Measurements from ENCODE around the gene MSI1.
A peak's percentile ranks its signal among the peaks of the same experiment; 100 is the strongest.
"Not testable (repeated sequence)": the region's sequence is repeated elsewhere in the genome, so short reads cannot be mapped to it uniquely, and the experiment has no call there.

The MSI1 gene

DNA sequence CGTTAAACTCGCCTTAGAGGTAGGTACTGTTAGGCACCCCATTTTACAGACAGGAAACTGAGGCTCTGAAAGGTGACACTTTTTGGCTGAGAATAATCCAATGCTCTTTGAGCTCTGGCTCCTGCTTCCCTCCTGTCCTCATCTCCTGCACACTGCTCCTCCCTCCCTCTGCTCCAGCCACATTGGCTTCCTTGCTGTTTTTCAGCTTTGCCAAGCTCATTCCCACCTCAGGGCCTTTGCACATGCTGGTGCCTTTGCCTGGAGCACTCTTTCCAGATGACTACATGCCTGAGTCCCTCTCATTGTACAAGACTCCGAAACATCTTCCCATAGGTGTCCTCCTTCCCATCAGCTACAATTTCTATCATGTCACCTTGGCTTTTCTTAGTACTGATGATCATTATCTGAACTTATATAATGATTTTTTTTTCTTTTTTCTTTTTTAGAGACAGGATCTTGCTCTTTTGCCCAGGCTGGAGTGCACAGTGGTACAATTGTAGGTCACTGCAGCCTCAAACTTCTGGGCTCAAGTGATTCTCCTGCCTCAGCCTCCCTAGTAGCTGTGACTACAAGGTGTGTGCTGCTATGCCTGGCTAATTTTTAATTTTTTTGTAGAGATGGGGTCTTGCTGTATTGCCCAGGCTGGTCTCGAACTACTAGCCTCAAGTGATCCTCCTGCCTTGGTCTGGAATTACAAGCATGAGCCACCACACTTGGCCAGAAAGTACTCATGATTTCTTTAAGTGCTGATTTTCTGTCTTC, 15.2 kb downstream of the MSI1 start:
- no peak for DNase-seq

DNA sequence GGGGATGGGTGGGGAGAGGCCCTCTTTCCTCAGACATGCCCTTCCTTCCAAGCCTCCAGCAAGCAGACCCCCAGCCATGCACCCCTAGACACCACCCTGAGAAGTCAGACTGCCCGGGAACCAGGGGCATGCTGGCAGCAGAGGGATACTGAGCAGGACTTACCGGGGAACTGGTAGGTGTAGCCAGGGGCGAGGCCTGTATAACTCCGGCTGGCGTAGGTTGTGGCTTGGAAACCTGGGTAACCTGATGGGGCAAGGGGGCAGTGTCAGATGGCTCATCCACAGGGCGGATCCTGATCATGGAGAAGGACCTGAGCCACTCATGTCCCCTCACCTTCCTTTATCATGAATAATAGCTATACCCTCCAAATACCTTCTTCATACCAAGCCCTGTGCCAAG, 15.8 kb downstream of the MSI1 start:
- no peak for DNase-seq

- DNase-seq = no peak
These were observed 16.8 kb downstream of the MSI1 start for GRCh38 chr12:120352117-120352516.

DNA sequence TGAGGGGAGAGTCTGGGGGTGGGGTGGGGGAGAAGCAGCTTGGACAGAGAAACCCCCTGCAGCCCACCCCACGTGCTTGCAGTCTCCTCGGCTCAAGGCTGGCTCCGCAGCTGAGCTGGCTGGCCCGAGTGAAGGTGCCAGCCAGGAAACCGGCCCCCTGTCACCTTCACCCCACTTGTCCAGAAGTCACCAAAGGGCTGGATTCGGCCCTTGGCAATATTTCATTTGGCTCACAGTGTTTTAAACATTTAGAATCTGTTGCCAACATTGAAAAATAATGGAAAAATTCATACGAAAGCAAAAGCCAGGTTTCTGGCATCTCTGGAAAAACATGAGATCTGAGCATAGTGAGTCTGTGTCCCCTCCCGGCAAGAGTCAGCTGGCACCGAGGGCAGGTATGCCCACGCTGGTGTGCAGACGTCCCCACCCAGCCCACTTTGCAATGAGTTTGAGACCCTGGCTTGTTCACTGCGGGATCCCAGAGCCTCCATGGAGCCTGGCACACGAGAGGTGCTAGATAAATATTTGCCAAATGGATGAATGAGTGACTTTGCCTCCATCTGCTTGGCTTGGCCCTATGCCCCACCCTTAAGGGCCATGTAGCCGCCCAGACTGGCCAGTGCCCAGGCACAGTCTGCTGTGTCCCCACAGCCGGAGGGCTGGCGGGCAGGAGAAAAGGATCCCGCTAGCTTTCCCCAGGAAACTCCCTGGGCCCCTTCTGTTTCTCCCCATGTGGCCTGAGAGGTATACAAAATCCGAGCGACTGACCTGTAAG, 18.2 kb downstream of the MSI1 start:
- DNase-seq = no peak

DNA sequence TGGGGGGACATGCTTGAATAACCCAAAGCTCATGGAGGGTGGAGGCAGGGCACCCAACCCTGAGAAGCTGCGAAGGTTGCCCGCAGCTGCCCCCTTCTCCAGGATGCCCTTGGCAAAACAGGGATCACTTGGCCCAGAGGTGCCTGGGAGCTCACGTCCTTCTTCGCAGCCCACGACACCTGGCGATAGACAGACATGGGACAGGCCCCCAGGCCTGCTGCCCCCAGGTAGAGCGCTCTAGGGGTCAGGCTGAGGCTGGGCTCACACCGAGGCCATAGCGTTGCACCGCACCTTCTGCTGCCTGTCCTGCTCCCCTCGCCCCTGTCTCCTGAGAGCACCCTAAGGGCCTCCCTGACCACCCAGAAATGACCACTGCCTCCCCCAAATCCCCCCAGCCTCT, 21.2 kb downstream of the MSI1 start:
- no peak for DNase-seq

- DNase-seq = no peak
These were observed 22.3 kb downstream of the MSI1 start for GRCh38 chr12:120346681-120347080.

DNA sequence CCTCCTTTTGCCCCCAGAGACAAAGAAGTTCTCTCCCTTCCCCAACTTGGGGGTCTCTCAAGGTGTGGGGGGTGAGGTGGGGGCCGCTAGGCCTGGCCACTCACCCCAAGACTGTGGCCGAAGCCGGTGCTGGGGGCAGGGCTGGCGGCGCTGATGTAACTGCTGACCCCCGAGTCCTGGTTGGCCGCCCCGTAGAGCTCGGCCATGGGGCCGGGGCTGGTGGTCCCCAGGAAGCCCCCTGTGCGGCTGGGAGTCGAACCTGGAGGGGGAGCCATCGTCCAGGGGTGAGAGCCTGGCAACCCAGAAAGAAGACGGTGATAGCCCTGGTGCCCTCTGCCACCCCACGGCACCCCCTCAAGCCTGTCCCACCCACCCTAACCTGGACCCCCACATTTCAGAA, 22.9 kb downstream of the MSI1 start:
- no peak for DNase-seq

GRCh38 chr12:120343692-120344091, 25.3 kb downstream of the MSI1 start:
- DNase-seq = no peak

GRCh38 chr12:120343039-120343537, 25.9 kb downstream of the MSI1 start:
- DNase-seq = no peak

DNA sequence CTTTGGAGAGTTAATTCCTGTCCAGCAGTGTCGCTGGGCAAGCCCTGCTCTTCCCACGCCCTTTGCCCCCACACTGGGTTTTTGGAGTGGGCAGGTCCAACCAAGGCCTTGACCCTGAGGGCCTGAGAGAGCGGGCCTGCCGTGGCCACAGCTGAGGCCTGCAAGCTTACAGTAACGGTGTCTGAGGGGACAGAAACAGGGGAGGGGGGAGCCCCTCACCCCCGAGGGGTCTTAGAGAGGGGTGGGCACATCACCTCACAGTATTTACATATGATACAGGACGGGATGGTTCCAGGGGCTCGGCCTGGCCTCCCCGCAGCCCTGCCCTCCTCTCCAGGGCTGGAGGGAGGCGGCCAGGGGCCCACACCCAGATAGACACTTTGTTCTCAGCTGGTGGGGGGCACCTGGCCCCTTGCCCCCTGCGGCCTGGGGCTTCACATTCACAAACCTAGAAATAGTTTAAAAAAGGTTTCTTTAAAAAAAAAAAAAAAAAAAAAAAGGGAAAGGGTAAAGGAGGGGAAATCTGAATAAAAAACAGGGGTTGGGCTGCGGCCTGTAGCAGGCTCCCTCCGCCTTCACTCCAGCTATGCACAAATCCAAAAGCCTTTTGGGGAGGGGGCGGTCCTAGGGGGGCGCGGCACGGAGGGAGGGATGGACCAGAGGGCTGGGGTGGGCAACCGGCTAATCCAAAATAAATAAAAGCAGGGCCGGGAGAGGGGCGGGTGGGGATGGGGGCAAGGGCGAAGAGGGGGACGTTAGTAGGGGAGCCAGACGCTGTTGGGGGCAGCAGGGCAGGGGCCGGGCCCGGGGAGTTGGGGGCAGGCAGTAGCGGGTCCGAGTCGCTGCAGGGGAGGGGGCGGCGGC, 26.6 kb downstream of the MSI1 start:
- DNase-seq = no peak

DNA sequence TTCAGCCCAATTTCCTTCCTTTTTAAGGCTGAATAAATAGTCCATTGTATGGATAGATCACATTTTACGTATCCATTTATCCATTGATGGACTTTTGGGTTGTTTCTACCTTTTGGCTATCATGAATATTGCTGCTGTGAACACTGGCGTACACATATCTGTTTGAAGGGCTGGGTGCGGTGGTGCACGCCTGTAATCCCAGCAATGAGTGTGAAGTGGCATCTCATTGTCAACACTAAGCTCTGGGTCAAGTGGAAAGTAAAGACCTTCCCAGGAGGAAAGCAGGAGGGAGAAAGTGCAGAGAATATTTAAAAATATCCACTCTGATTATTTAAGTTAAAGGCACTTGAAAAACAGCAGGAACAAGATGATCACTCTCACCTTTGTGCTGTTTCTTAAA, 29.7 kb downstream of the MSI1 start:
- no peak for DNase-seq

GRCh38 chr12:120337730-120338129, 31.2 kb downstream of the MSI1 start:
- no peak for DNase-seq

GRCh38 chr12:120336392-120336791, 32.6 kb downstream of the MSI1 start:
- DNase-seq = not testable (repeated sequence)

DNA sequence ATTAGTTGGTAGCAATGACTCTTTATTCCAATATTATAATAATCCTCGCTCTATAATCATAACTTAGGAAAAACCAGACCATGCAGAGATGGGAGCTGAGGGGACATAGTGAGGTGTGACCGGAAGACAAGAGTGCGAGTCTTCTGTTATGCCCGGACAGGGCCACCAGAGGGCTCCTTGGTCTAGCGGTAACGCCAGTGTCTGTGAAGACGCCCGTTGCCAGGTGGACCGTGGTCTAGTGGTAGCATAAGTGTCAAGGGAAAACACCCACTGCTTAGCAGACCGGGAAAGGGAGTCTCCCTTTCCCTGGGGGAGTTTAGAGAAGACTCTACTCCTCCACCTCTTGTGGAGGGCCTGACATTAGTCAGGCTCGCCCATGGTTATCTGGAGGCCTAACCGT, 33.5 kb downstream of the MSI1 start:
- DNase-seq = peak; percentile 11

DNA sequence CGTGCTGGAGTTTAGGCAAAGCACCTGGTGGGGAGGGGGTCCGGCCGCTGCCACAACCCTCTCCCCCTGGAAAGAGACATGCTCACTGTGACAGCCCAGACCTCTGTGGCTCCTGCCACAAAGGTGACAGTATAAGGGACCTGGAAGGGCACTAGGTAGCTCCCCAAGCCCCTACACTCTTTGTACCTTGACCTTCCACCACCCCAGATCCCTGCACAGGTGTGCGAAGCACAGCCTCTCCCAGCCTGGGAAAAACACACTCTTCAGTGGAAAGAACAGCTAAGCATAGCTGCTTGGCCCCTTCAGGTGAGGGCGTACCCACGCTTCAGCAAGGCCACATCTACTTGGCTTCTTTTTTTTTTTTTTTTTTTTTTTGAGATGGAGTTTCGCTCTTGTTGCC, 36.4 kb downstream of the MSI1 start:
- no peak for DNase-seq

- DNase-seq = no peak
These were observed 36.9 kb downstream of the MSI1 start for GRCh38 chr12:120332041-120332440.

- DNase-seq = no peak
These were observed 37.6 kb downstream of the MSI1 start for GRCh38 chr12:120331390-120331789.

DNA sequence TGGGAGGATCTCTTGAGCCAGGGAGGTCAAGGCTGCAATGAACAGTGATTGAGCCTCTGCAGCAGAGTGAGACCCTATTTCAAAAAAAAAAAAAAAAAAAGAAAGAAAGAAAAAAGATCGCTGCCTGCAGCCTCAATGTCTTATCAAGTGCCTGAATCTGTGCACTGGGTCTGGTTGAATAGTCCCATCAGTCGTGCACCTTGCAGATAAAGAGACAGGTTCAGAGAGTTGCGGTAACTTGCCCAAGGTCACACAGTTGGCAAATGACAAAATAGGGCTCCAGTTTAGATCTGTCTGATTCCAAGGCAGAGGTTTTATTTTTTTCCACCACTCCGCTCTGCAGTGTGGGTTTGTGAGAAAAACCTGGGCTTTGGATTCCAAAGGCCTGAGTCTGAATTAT, 40.7 kb downstream of the MSI1 start:
- no peak for DNase-seq

- no peak for DNase-seq
These were observed 41.4 kb downstream of the MSI1 start, which contains the start of gene PLA2G1B for GRCh38 chr12:120327593-120327992. Gene PLA2G1B (minus strand): TSS chr12:120327779. CDS start chr12:120327753, 26 bp downstream.

DNA sequence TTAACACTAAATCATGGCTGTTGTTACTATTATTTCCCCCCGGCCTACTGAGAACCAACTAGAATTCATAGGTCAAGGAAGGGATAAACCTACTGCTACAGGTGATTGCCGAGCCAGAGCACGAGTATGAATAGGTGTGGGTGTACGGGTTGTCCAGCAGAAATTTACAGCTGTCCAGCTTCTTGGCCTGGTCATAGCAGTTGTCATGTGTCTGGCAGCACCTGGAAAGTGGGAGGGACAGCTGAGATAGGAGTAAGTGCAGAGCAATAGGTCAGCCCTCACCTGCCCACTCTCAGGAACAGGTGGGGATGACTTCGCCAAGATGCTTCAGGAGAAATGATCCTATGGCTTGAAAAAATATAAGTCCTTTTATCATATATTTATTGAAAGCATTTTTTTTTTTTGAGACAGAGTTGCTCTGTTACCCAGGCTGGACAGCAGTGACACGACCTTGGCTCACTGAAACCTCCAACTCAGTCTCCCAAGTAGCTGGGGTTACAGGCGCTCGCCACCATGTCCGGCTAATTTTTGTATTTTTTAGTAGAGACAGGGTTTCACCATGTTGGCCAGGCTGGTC, 44.0 kb downstream of the MSI1 start:
- no peak for DNase-seq

- DNase-seq = no peak
These were observed 45.2 kb downstream of the MSI1 start for GRCh38 chr12:120323772-120324171.

GRCh38 chr12:120321382-120322202, 47.4 kb downstream of the MSI1 start:
- DNase-seq = peak; percentile 11
